GM23338 (cell line): ENCODE measurements around the gene CYP2C18. TPM values are rescaled to one million over a fixed set of nuclear protein-coding genes. Genes with fewer than 3 reads are reported as not detected.

ENCODE experiments used
- ATAC-seq: fragments of 200-7000 bp; cut with Tn5 transposase; 3 replicates; pipeline ENCODE4 v1.9.1; 2020
- DNase-seq: peaks from one replicate; pipeline ENCODE4 v3.0.0-alpha.2; 2015; ENCODE audit warnings: low spot score
- H2AFZ ChIP-seq: fragments of 200-600 bp; sonication (generic); 2 replicates; pipeline ENCODE4 v1.8.0; 2016; ENCODE audit warnings: antibody characterized with exemption, mild to moderate bottlenecking, moderate library complexity
- H3F3A ChIP-seq: fragments of 200-600 bp; sonication (generic); replicated peaks from 2 replicates; pipeline ENCODE4 v1.8.0; 2017; ENCODE audit warnings: antibody characterized with exemption, mixed run types, low read depth
- H3K27ac ChIP-seq: fragments of 200-600 bp; sonication (generic); 2 replicates; pipeline ENCODE4 v1.6.1; 2016; ENCODE audit warnings: low read depth
- H3K27me3 ChIP-seq: fragments of 200-600 bp; sonication (generic); 2 replicates; pipeline ENCODE4 v1.8.0; 2016; ENCODE audit warnings: mild to moderate bottlenecking, mixed run types, moderate library complexity; ENCODE audit not compliant: insufficient read depth
- H3K36me3 ChIP-seq: fragments of 200-600 bp; sonication (generic); 2 replicates; pipeline ENCODE4 v1.8.0; 2016; ENCODE audit warnings: mild to moderate bottlenecking; ENCODE audit not compliant: insufficient read depth
- H3K4me1 ChIP-seq: fragments of 200-600 bp; sonication (generic); 2 replicates; pipeline ENCODE4 v1.8.0; 2016; ENCODE audit warnings: mild to moderate bottlenecking, moderate library complexity; ENCODE audit not compliant: insufficient read depth
- H3K4me2 ChIP-seq: fragments of 200-600 bp; sonication (generic); 2 replicates; pipeline ENCODE4 v1.7.1; 2017; ENCODE audit warnings: mixed run types
- H3K4me3 ChIP-seq: fragments of 200-600 bp; sonication (generic); 2 replicates; pipeline ENCODE4 v1.6.1; 2016; ENCODE audit warnings: mixed run types
- H3K79me2 ChIP-seq: fragments of 200-600 bp; sonication (generic); replicated peaks from 2 replicates; pipeline ENCODE4 v1.8.0; 2017; ENCODE audit warnings: mild to moderate bottlenecking; ENCODE audit not compliant: insufficient read depth
- H3K9me2 ChIP-seq: fragments of 200-600 bp; sonication (generic); 2 replicates; pipeline ENCODE4 v1.8.0; 2017; ENCODE audit not compliant: insufficient read depth
- H4K20me1 ChIP-seq: fragments of 200-600 bp; sonication (generic); replicated peaks from 2 replicates; pipeline ENCODE4 v1.8.0; 2017; ENCODE audit warnings: mild to moderate bottlenecking; ENCODE audit not compliant: insufficient read depth
- H3K27ac Mint-ChIP-seq: 2 replicates; pipeline ENCODE4 v1.8.0; 2020; ENCODE audit warnings: inconsistent platforms, mild to moderate bottlenecking, moderate library complexity, mixed read lengths
- H3K27me3 Mint-ChIP-seq: 3 replicates; pipeline ENCODE4 v1.8.0; 2022; ENCODE audit warnings: low read depth, mild to moderate bottlenecking, moderate library complexity, mixed read lengths, inconsistent platforms; ENCODE audit not compliant: insufficient read depth, poor library complexity
- H3K36me3 Mint-ChIP-seq: 3 replicates; pipeline ENCODE4 v1.8.0; 2021; ENCODE audit warnings: low read depth, mild to moderate bottlenecking, inconsistent platforms, moderate library complexity, mixed read lengths
- H3K4me1 Mint-ChIP-seq: 3 replicates; pipeline ENCODE4 v1.8.0; 2020; ENCODE audit warnings: mild to moderate bottlenecking, inconsistent platforms, mixed read lengths
- H3K4me3 Mint-ChIP-seq: 3 replicates; pipeline ENCODE4 v1.8.0; 2021; ENCODE audit warnings: moderate library complexity, mild to moderate bottlenecking, inconsistent platforms, mixed read lengths
- H3K9me3 Mint-ChIP-seq: 3 replicates; pipeline ENCODE4 v1.8.0; 2020; ENCODE audit warnings: moderate library complexity, mild to moderate bottlenecking, inconsistent platforms, mixed read lengths
- CREB1 ChIP-seq: fragments of 250-450 bp; sonication (Bioruptor Pico); IDR thresholded peaks from 2 replicates; pipeline ENCODE4 v1.5.0; 2020; ENCODE audit warnings: low read depth, mild to moderate bottlenecking, moderate library complexity
- ETS1 ChIP-seq: IDR thresholded peaks from 2 replicates; pipeline ENCODE4 v1.6.1; 2016; ENCODE audit warnings: antibody characterized with exemption
- EZH2 ChIP-seq: fragments of 200-600 bp; sonication (generic); IDR thresholded peaks from one replicate; pipeline ENCODE4 v1.8.0; 2017; ENCODE audit warnings: antibody characterized with exemption, mild to moderate bottlenecking, low read depth; ENCODE audit not compliant: unreplicated experiment
- EZH2phosphoT487 ChIP-seq: fragments of 200-600 bp; sonication (generic); IDR thresholded peaks from one replicate; pipeline ENCODE4 v1.8.1; 2018; ENCODE audit warnings: antibody characterized with exemption; ENCODE audit not compliant: unreplicated experiment
- NANOG ChIP-seq: IDR thresholded peaks from 2 replicates; pipeline ENCODE4 v1.6.1; 2016; ENCODE audit warnings: antibody characterized with exemption, borderline replicate concordance
- POLR2AphosphoS5 ChIP-seq: IDR thresholded peaks from 2 replicates; pipeline ENCODE4 v1.6.1; 2016; ENCODE audit warnings: antibody characterized with exemption, low read depth
- STAT1 ChIP-seq: IDR thresholded peaks from one replicate; pipeline ENCODE4 v1.6.1; 2016; ENCODE audit warnings: antibody characterized with exemption; ENCODE audit not compliant: unreplicated experiment
- ZNF114 ChIP-seq: fragments of 250-450 bp; sonication (Bioruptor Pico); IDR thresholded peaks from 2 replicates; pipeline ENCODE4 v1.5.0; 2020; ENCODE audit warnings: mild to moderate bottlenecking, moderate library complexity
- ZNF331 ChIP-seq: fragments of 250-450 bp; sonication (Bioruptor Pico); IDR thresholded peaks from 2 replicates; pipeline ENCODE4 v1.5.0; 2020; ENCODE audit warnings: low read depth, mild to moderate bottlenecking, moderate library complexity
- ZNF462 ChIP-seq: fragments of 250-450 bp; sonication (Bioruptor Pico); IDR thresholded peaks from 2 replicates; pipeline ENCODE4 v1.5.0; 2020; ENCODE audit warnings: mild to moderate bottlenecking, moderate library complexity
- polyA plus RNA-seq: library from polyadenylated mRNA; unstranded; fragments of >200 nt; fragmentation: Nextera tagmentation; extraction: Ambion mirVana; gene quantifications from 2 replicates; pipeline ENCODE4 v1.2.1, GENCODE V29; 2016
- total RNA-seq: library from RNA; depleted of rRNA; stranded (reverse); fragments of >200 nt; shearing (Covaris generic); gene quantifications from 2 replicates; pipeline ENCODE4 v1.2.3, GENCODE V29; 2014
- TF ChIP-seq, protein P1 (sequence below), 2 experiments: fragments of 200-600 bp in 1 of 2; sonication (generic) in 1 of 2; conservative IDR thresholded peaks; 2 replicates each; pipeline versions ENCODE4 v1.5.1 to v1.6.1; 2016 to 2017; ENCODE audit warnings: antibody characterized with exemption in 2 of 2, low read depth in 2 of 2, mild to moderate bottlenecking in 2 of 2, moderate library complexity in 1 of 2

CYP2C18 gene
- total and polyA plus RNA-seq, 2 experiments from 2014 or later: 0.08 to 0.63 TPM

- TF ChIP-seq, protein P1, sequence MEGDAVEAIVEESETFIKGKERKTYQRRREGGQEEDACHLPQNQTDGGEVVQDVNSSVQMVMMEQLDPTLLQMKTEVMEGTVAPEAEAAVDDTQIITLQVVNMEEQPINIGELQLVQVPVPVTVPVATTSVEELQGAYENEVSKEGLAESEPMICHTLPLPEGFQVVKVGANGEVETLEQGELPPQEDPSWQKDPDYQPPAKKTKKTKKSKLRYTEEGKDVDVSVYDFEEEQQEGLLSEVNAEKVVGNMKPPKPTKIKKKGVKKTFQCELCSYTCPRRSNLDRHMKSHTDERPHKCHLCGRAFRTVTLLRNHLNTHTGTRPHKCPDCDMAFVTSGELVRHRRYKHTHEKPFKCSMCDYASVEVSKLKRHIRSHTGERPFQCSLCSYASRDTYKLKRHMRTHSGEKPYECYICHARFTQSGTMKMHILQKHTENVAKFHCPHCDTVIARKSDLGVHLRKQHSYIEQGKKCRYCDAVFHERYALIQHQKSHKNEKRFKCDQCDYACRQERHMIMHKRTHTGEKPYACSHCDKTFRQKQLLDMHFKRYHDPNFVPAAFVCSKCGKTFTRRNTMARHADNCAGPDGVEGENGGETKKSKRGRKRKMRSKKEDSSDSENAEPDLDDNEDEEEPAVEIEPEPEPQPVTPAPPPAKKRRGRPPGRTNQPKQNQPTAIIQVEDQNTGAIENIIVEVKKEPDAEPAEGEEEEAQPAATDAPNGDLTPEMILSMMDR (conservative IDR thresholded peaks at IDR 0.05; ENCODE audit: low read depth in 2 of 2): no peak
- no peak for TF ChIP-seq ZNF114
- TF ChIP-seq EZH2phosphoT487: no peak
- TF ChIP-seq EZH2: no peak
These were observed 74.4 kb downstream of the CYP2C18 start (continued) for GRCh38 chr10:94757916-94758315.

GRCh38 chr10:94760586-94761178 is 77.2 kb downstream of the CYP2C18 start:
- Mint-ChIP-seq H3K27me3 (no peaks in the 10 kb centered on the region), H3K36me3 (peaks cover 3% of the 10 kb centered on the region; the same call in 1 of the 3 replicates), H3K27ac (no peak overlapping the region), H3K9me3 (peaks cover 14% of the 10 kb centered on the region; the same call in 2 of the 3 replicates), H3K4me3 (no peak overlapping the region), H3K4me1 (peaks cover 3% of the 10 kb centered on the region; the same call in 1 of the 3 replicates)
- Histone ChIP-seq H3K36me3 (no peaks in the 10 kb centered on the region), H3K4me3 (no peak overlapping the region), H3F3A (no peaks in the 10 kb centered on the region), H3K9me2 (0 out of 2 replicates have a peak, but pooled peaks cover 3% of the 10 kb centered on the region), H3K27me3 (no peaks in the 10 kb centered on the region), H4K20me1 (no peaks in the 10 kb centered on the region), H3K4me2 (no peak overlapping the region), H3K27ac (no peak overlapping the region), H3K4me1 (no peaks in the 10 kb centered on the region), H2AFZ (no peak overlapping the region), H3K79me2 (no peaks in the 10 kb centered on the region)
- no peak for DNase-seq
- no peak for ATAC-seq
- no peak for TF ChIP-seq CREB1
- TF ChIP-seq POLR2AphosphoS5: no peak
- no peak for TF ChIP-seq EZH2phosphoT487
- TF ChIP-seq STAT1: no peak
- TF ChIP-seq ZNF331: no peak
- TF ChIP-seq EZH2: no peak
- no peak for TF ChIP-seq ZNF462
- TF ChIP-seq, protein P1 (conservative IDR thresholded peaks at IDR 0.05; ENCODE audit: low read depth in 2 of 2): no peak
- TF ChIP-seq NANOG: no peak
- TF ChIP-seq ZNF114: no peak
- no peak for TF ChIP-seq ETS1
